Breast epithelium (tissue), 4 donors: ENCODE data around the gene TIMM44. TPM values are rescaled to one million over a fixed set of nuclear protein-coding genes. Genes with fewer than 3 reads are reported as not detected.

ENCODE experiments used
- DNase-seq, 2 donors: peaks; one replicate each; pipeline ENCODE4 v3.0.0-alpha.2; 2019; ENCODE audit warnings: low spot score in 2 of 2
- H3K27ac ChIP-seq, 2 donors: fragments of 200-600 bp; sonication (generic) in 1 of 2; one replicate each; pipeline ENCODE4 v1.5.1; 2016 to 2019; ENCODE audit warnings: mild to moderate bottlenecking in 1 of 2
- H3K27me3 ChIP-seq, 2 donors: fragments of 200-600 bp; sonication (generic) in 1 of 2; one replicate each; pipeline versions ENCODE4 v1.5.1 to v1.6.0; 2017 to 2019; ENCODE audit warnings: control low read depth in 1 of 2, mild to moderate bottlenecking in 1 of 2
- H3K36me3 ChIP-seq: fragments of 200-600 bp; one replicate; pipeline ENCODE4 v1.5.1; 2019
- H3K4me1 ChIP-seq, 2 donors: fragments of 200-600 bp; sonication (generic); one replicate each; pipeline ENCODE4 v1.5.1; 2016 to 2019; ENCODE audit warnings: control low read depth in 1 of 2
- H3K4me3 ChIP-seq, 3 donors: fragments of 200-600 bp; sonication (generic); 1 replicate in 2 of 3; 2 replicates in 1 of 3; pipeline ENCODE4 v1.5.1; 2016 to 2019; ENCODE audit warnings: mild to moderate bottlenecking in 3 of 3, moderate library complexity in 2 of 3
- H3K9me3 ChIP-seq, 2 donors: fragments of 200-600 bp; sonication (generic) in 1 of 2; one replicate each; pipeline ENCODE4 v1.5.1; 2016 to 2019; ENCODE audit warnings: control low read depth in 1 of 2
- CTCF ChIP-seq, 3 donors: fragments of 450-650 bp; IDR thresholded peaks; one replicate each; pipeline ENCODE4 v1.5.1; 2016 to 2017; ENCODE audit warnings: antibody characterized with exemption in 3 of 3, mild to moderate bottlenecking in 3 of 3, moderate library complexity in 3 of 3
- POLR2A ChIP-seq: fragments of 450-650 bp; IDR thresholded peaks from one replicate; pipeline ENCODE4 v1.6.1; 2016; ENCODE audit warnings: antibody characterized with exemption, mild to moderate bottlenecking, moderate library complexity
- POLR2AphosphoS5 ChIP-seq, 3 donors: sonication (generic); formaldehyde crosslinking; IDR thresholded peaks; one replicate each; pipeline ENCODE4 v1.6.1; 2017; ENCODE audit warnings: antibody characterized with exemption in 3 of 3
- intact Hi-C: fragments of 100-400 bp; cut with DNase I; formaldehyde crosslinking; loops from one replicate; pipeline ENCODE4 v1.15.1; 2023; ENCODE audit warnings: low total_unique reads
- total RNA-seq, 3 donors: library from RNA; depleted of rRNA; stranded (reverse); fragments of >200 nt; gene quantifications; one replicate each; pipeline ENCODE4 v1.1.0, GENCODE V29; 2016

The TIMM44 gene
- total RNA-seq, 3 donors from 2014 or later: 29.3 to 59.6 (median 57.8) TPM

GRCh38 chr19:7914099-7914498, 29.4 kb downstream of the TIMM44 start:
- H3K27ac ChIP-seq: no peak overlapping the region
- H3K36me3 ChIP-seq: peaks cover 27% of the 10 kb centered on the region
- DNase-seq: no peak
- no peak overlapping the region for H3K4me3 ChIP-seq
- no peaks in the 10 kb centered on the region for H3K9me3 ChIP-seq
- intact Hi-C loops: no loop called here
- TF ChIP-seq CTCF (IDR thresholded peaks at IDR 0.05): no peak
- TF ChIP-seq POLR2AphosphoS5 (IDR thresholded peaks at IDR 0.05): no peak
- no peak for TF ChIP-seq POLR2A
- H3K27me3 ChIP-seq: peaks cover 10 to 40% of the 10 kb centered on the region in 2 donors
- peaks cover 9 to 21% of the 10 kb centered on the region in 2 donors for H3K4me1 ChIP-seq

GRCh38 chr19:7913652-7914051, 29.8 kb downstream of the TIMM44 start:
- intact Hi-C loops: no loop called here
- H3K4me1 ChIP-seq: peaks cover 9 to 21% of the 10 kb centered on the region in 2 donors

GRCh38 chr19:7912697-7913564, 30.5 kb downstream of the TIMM44 start:
- H3K4me3 ChIP-seq: no peak overlapping the region
- TF ChIP-seq POLR2A (no peak), CTCF (IDR thresholded peaks at IDR 0.05) (no peak), POLR2AphosphoS5 (IDR thresholded peaks at IDR 0.05) (no peak)
- H3K4me1 ChIP-seq: peaks cover 9 to 20% of the 10 kb centered on the region in 2 donors
- H3K9me3 ChIP-seq: no peaks in the 10 kb centered on the region
- no peak overlapping the region for H3K27ac ChIP-seq
- intact Hi-C loops: no loop called here
- no peak for DNase-seq
- peaks cover 7 to 29% of the 10 kb centered on the region in 2 donors for H3K27me3 ChIP-seq
- H3K36me3 ChIP-seq: peaks cover 27% of the 10 kb centered on the region

More at GRCh38 chr19:7913652-7914051, 29.8 kb downstream of the TIMM44 start:
- peaks cover 27% of the 10 kb centered on the region for H3K36me3 ChIP-seq
- H3K27ac ChIP-seq: no peak overlapping the region
- no peak overlapping the region for H3K4me3 ChIP-seq
- no peaks in the 10 kb centered on the region for H3K9me3 ChIP-seq
- DNase-seq: no peak
- peaks cover 8 to 36% of the 10 kb centered on the region in 2 donors for H3K27me3 ChIP-seq
- TF ChIP-seq CTCF (IDR thresholded peaks at IDR 0.05) (no peak), POLR2A (no peak), POLR2AphosphoS5 (IDR thresholded peaks at IDR 0.05) (no peak)

DNA sequence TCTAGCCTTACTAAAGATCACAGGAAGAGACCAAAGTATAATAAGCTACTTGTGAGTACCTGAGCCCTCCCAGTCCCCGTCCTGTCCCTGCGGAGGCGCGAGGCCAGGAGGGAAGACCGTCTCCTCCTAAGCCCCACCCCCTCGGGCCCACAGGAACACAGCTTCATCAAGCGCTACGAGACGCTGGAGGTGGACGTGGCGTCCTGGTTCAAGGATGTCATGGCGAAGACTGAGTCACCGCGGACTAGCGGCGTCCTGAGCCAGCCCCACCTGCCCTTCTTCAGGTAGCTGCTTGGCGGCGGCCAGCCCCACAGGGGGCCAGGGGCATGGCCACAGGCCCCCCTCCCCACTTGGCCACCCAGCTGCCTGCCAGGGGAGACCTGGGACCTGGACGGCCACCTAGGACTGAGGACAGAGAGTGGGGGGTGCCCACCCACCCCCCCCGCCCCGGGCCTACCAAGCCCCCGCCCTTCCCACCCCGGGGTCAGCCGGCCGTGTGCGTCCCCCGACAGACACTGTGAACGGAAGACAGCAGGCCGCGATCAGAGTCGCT, 31.2 kb downstream of the TIMM44 start:
- DNase-seq: no peak
- H3K27ac ChIP-seq: no peak overlapping the region
- no peak overlapping the region for H3K4me3 ChIP-seq
- intact Hi-C loops: no loop called here
- peaks cover 7 to 21% of the 10 kb centered on the region in 2 donors for H3K27me3 ChIP-seq
- H3K4me1 ChIP-seq: peaks cover 5 to 15% of the 10 kb centered on the region in 2 donors
- no peak for TF ChIP-seq POLR2A
- no peak for TF ChIP-seq CTCF (IDR thresholded peaks at IDR 0.05)
- TF ChIP-seq POLR2AphosphoS5 (IDR thresholded peaks at IDR 0.05): no peak
- H3K9me3 ChIP-seq: no peaks in the 10 kb centered on the region
- H3K36me3 ChIP-seq: peaks cover 27% of the 10 kb centered on the region

DNA sequence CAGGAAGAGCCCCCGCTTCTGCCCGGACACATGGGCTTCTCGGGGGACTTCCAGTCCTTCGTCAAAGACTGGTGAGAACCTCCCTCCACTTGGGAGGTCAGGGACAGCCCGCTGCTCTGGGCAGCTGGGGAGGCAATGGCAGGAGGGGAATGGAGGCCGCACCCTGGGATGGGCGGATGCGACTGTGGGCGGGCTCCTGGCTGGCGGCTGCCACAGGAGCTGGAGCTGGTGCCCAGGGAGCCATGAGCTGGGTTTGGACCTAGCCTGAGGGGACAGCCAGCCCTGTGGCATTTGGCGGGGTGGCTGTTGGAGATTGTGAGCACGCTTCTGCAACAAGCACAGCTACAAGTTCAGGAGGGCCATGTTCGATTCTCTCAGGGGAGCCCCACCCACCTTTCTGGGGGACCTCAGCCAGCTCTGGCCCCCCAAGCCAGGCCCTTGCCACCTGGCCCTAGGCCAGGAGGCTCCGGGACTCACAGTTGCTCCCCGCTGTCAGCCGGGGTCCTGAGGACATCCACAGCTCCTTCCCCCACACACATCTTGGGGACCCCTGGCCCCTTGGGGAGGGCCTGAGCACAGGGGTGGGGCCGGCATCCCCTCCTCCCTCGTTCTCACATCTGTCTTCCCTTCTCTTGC, 31.8 kb downstream of the TIMM44 start:
- H3K4me1 ChIP-seq: peaks cover 3 to 9% of the 10 kb centered on the region in 2 donors
- H3K4me3 ChIP-seq: no peak overlapping the region
- H3K27me3 ChIP-seq: peaks cover 7 to 16% of the 10 kb centered on the region in 2 donors
- H3K27ac ChIP-seq: no peak overlapping the region
- H3K36me3 ChIP-seq: peaks cover 27% of the 10 kb centered on the region
- H3K9me3 ChIP-seq: no peaks in the 10 kb centered on the region
- intact Hi-C loops: no loop called here
- no peak for DNase-seq
- TF ChIP-seq POLR2AphosphoS5 (IDR thresholded peaks at IDR 0.05): no peak
- TF ChIP-seq POLR2A: no peak
- no peak for TF ChIP-seq CTCF (IDR thresholded peaks at IDR 0.05)
